ENCODE results near the gene ACTN4. TPM values are rescaled to one million over a fixed set of nuclear protein-coding genes. Genes with fewer than 3 reads are reported as not detected.

ACTN4 gene
- total and polyA plus RNA-seq, 2 experiments from 2014 or later = 59.3 to 321 TPM

- Histone ChIP-seq H3K9me2 (replicated peaks; ENCODE audit: insufficient read depth) (no peaks in the 10 kb centered on the region), H3K4me1 (ENCODE audit: insufficient read depth) (peaks cover 11% of the 10 kb centered on the region), H3K36me3 (replicated peaks; ENCODE audit: insufficient read depth, low read depth) (no peaks in the 10 kb centered on the region), H3K4me3 (no peak overlapping the region), H3K4me2 (no peak overlapping the region), H3K79me2 (peaks cover 63% of the 10 kb centered on the region), H3K27ac (peak overlapping the region; percentile 16), H3K9me3 (ENCODE audit: low read depth) (no peaks in the 10 kb centered on the region), H4K20me1 (ENCODE audit: insufficient read depth, poor library complexity, severe bottlenecking) (no peaks in the 10 kb centered on the region), H2AFZ (no peak overlapping the region), H3K27me3 (no peaks in the 10 kb centered on the region)
- TF ChIP-seq EZH2phosphoT487 (IDR thresholded peaks at IDR 0.05; ENCODE audit: low read depth, severe bottlenecking, unreplicated experiment) (no peak), EZH2 (IDR thresholded peaks at IDR 0.05; ENCODE audit: borderline replicate concordance) (no peak)
- TF ChIP-seq, protein P1, sequence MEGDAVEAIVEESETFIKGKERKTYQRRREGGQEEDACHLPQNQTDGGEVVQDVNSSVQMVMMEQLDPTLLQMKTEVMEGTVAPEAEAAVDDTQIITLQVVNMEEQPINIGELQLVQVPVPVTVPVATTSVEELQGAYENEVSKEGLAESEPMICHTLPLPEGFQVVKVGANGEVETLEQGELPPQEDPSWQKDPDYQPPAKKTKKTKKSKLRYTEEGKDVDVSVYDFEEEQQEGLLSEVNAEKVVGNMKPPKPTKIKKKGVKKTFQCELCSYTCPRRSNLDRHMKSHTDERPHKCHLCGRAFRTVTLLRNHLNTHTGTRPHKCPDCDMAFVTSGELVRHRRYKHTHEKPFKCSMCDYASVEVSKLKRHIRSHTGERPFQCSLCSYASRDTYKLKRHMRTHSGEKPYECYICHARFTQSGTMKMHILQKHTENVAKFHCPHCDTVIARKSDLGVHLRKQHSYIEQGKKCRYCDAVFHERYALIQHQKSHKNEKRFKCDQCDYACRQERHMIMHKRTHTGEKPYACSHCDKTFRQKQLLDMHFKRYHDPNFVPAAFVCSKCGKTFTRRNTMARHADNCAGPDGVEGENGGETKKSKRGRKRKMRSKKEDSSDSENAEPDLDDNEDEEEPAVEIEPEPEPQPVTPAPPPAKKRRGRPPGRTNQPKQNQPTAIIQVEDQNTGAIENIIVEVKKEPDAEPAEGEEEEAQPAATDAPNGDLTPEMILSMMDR (IDR thresholded peaks at IDR 0.05; ENCODE audit: poor library complexity) = no peak
- 86% methylated on average over 16 of the region's 16 CpGs for WGBS (ENCODE audit: low lambda C conversion rate, missing lambda C conversion rate)
- no peak for DNase-seq (ENCODE audit: low spot score)
Measured at GRCh38 chr19:38706792-38707511, 59.5 kb downstream of the ACTN4 start.

DNA sequence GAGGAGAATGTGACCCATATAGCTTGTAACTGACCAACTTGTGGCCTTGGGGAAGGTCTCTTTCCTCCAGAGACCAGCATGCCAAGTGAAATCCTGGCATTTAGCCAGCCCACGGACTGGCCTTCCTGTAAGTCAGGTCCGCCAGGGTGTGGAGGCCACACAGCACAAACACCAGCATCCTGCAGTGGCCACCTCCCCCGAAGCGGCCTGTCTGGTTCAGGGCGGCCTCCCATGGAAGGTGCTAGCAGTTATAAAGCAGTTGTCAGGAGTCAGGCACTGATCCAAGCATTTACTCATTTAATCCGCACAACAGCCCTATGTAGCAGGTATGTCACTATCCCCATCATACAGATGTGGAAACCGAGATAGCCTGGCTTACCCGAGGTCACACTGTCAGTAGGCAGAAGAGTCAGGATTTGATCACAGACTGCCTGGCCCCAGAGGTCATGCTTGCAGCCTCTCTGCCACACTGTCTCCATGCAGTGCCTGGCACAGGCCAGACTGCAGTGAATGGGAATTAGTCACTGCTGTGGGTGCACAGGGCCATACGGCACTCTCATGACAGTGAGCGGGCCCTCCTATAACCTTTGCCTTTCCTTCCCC, 60.2 kb downstream of the ACTN4 start:
- Histone ChIP-seq H3K9me2 (replicated peaks; ENCODE audit: insufficient read depth) (no peaks in the 10 kb centered on the region), H3K27me3 (no peaks in the 10 kb centered on the region), H3K27ac (peak overlapping the region; percentile 16), H3K9me3 (ENCODE audit: low read depth) (no peaks in the 10 kb centered on the region), H3K4me2 (no peak overlapping the region), H3K4me3 (no peak overlapping the region), H3K4me1 (ENCODE audit: insufficient read depth) (peaks cover 5% of the 10 kb centered on the region), H2AFZ (no peak overlapping the region), H4K20me1 (ENCODE audit: insufficient read depth, poor library complexity, severe bottlenecking) (no peaks in the 10 kb centered on the region), H3K36me3 (replicated peaks; ENCODE audit: insufficient read depth, low read depth) (no peaks in the 10 kb centered on the region), H3K79me2 (peaks cover 58% of the 10 kb centered on the region)
- DNase-seq (ENCODE audit: low spot score) = no peak
- TF ChIP-seq EZH2 (IDR thresholded peaks at IDR 0.05; ENCODE audit: borderline replicate concordance) = no peak
- TF ChIP-seq, protein P1 (IDR thresholded peaks at IDR 0.05; ENCODE audit: poor library complexity) = no peak
- no peak for TF ChIP-seq EZH2phosphoT487 (IDR thresholded peaks at IDR 0.05; ENCODE audit: low read depth, severe bottlenecking, unreplicated experiment)
- 90% methylated on average over 10 of the region's 10 CpGs for WGBS (ENCODE audit: low lambda C conversion rate, missing lambda C conversion rate)

DNA sequence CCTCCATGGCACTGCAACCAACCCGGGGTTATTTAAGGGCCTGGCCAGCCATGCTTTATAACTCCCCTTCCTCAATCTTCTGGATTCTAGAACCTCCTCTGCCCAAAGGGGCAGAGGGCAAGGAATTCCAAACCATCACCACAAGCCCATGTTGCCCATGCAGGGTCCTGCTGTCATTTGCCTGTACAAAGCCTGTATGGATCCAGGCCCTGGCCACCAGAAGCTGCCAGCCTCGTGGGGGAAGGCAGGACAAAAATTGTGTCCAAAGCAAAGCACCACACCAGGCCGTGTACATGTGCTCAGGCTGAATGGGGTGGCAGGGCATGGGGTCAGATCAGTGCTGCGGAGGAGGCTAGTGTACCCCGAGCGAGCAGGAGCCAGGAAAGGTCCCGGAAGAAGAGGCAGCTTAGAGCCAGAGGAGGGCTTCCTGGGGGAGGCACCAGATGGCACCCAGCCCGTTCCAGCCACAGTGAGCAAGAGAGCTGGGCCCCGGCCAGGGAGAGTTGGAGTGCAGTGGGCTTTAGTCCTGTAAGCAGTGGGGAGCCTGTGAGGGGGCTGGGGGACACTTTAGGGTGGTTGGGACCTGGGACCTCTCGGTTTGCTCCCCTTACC, 61.1 kb downstream of the ACTN4 start:
- Histone ChIP-seq H3K27ac (no peak overlapping the region), H3K4me3 (no peak overlapping the region), H3K4me1 (ENCODE audit: insufficient read depth) (no peaks in the 10 kb centered on the region), H3K36me3 (replicated peaks; ENCODE audit: insufficient read depth, low read depth) (no peaks in the 10 kb centered on the region), H2AFZ (no peak overlapping the region), H3K4me2 (no peak overlapping the region), H4K20me1 (ENCODE audit: insufficient read depth, poor library complexity, severe bottlenecking) (no peaks in the 10 kb centered on the region), H3K9me3 (ENCODE audit: low read depth) (no peaks in the 10 kb centered on the region), H3K9me2 (replicated peaks; ENCODE audit: insufficient read depth) (no peaks in the 10 kb centered on the region), H3K27me3 (no peaks in the 10 kb centered on the region), H3K79me2 (peaks cover 54% of the 10 kb centered on the region)
- TF ChIP-seq, protein P1 (IDR thresholded peaks at IDR 0.05; ENCODE audit: poor library complexity) = no peak
- TF ChIP-seq EZH2phosphoT487 (IDR thresholded peaks at IDR 0.05; ENCODE audit: low read depth, severe bottlenecking, unreplicated experiment) (no peak), EZH2 (IDR thresholded peaks at IDR 0.05; ENCODE audit: borderline replicate concordance) (no peak)
- WGBS (ENCODE audit: low lambda C conversion rate, missing lambda C conversion rate) = 95% methylated on average over 10 of the region's 10 CpGs
- DNase-seq (ENCODE audit: low spot score) = no peak

Measured in hepatocyte (in vitro differentiated cells).